Measurements from ENCODE around the gene DNAJC3.

Gene DNAJC3, protein sequence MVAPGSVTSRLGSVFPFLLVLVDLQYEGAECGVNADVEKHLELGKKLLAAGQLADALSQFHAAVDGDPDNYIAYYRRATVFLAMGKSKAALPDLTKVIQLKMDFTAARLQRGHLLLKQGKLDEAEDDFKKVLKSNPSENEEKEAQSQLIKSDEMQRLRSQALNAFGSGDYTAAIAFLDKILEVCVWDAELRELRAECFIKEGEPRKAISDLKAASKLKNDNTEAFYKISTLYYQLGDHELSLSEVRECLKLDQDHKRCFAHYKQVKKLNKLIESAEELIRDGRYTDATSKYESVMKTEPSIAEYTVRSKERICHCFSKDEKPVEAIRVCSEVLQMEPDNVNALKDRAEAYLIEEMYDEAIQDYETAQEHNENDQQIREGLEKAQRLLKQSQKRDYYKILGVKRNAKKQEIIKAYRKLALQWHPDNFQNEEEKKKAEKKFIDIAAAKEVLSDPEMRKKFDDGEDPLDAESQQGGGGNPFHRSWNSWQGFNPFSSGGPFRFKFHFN

DNA sequence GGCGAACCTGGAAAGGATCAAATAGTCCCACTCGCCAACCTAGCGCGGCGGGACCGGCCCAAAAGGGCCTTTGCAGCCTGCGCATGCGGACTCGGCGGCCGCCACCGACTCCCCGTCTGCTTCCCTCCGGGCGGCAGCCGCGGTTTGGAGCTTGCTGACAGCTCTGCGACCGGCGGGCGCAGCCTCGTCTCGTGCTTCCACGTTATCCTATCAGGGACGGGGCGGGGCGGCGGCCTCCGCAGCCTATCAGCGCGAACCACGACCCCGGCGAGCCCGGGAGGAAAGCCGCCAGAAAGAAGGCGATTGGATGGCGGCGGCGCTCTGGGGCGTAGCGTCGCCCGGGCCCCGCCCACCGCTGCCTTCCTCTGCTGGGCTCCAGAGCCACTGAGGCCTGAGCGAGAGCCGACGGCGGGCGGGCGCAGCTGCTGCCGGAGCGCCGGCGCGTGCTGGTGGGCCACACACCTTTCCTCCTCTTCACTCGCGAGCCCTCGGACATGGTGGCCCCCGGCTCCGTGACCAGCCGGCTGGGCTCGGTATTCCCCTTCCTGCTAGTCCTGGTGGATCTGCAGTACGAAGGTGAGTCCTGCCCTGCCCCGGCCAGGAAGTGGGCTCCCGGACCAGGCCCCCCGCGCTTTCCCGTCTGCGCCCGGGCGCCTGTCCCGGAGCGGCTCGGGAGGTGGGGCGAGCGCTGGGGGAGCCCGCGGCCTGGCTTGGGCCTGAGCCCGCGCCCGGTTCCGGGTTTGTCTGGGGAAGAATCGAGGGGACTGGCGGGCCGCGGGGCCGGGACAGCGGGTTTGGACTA lies at the start of gene DNAJC3:
Gene DNAJC3, plus strand, starts transcription at position 378 of the 802 bp plus-strand sequence. Its CDS starts 117 bp downstream, at position 495.
- Mint-ChIP-seq H3K4me3 (peak within 1 kb of the TSS; percentile 94), H3K9me3 (ENCODE audit: low read depth) (peaks cover 11% of the 10 kb centered on the region), H3K4me1 (ENCODE audit: low read depth) (peaks cover 63% of the 10 kb centered on the region), H3K36me3 (peaks cover 19% of the 10 kb centered on the region), H3K27me3 (no peaks in the 10 kb centered on the region), H3K27ac (peak within 1 kb of the TSS; percentile 91)

DNA sequence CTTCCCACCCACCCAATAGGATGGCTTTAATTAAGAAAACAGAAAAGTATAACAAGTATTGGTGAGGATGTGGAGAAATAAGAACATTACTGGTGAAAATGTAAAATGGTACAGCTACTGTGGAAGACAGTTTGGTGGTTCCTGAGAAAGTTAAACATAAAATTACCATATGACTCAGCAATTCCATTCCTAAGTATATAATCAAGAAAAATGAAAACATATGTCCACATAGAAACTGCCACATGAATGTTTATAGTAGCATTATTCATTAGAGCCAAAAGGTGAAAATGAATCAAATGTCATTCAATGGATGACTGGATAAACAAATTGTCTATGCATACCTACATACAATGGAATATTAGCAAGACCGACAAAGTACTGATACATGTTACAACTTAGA lies 49.3 kb upstream of the DNAJC3 start:
- Mint-ChIP-seq H3K4me1 (ENCODE audit: low read depth) (no peaks in the 10 kb centered on the region), H3K27me3 (peaks cover 14% of the 10 kb centered on the region), H3K36me3 (no peaks in the 10 kb centered on the region), H3K27ac (no peak overlapping the region), H3K9me3 (ENCODE audit: low read depth) (no peaks in the 10 kb centered on the region), H3K4me3 (no peak overlapping the region)

DNA sequence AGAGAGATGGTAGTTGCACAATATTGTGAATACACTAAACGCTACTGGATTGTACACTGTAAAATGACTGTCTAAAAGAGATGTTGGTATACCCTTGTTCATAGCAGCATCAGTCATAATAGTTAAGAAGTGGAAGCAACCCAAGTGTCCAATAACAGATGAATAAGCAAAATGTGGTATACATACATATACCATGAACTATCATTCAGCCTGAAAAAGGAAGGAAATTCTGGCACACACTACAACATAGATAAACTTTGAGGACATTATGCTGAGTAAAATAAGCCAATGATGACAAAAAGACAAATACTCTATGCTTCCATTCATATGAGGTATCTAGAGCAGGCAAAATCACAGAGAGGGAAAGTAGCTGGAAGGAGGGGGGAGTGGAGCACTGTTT lies 48.5 kb upstream of the DNAJC3 start:
- Mint-ChIP-seq H3K27me3 (peaks cover 14% of the 10 kb centered on the region), H3K36me3 (no peaks in the 10 kb centered on the region), H3K9me3 (ENCODE audit: low read depth) (no peaks in the 10 kb centered on the region), H3K4me1 (ENCODE audit: low read depth) (no peaks in the 10 kb centered on the region), H3K4me3 (no peak overlapping the region), H3K27ac (no peak overlapping the region)

DNA sequence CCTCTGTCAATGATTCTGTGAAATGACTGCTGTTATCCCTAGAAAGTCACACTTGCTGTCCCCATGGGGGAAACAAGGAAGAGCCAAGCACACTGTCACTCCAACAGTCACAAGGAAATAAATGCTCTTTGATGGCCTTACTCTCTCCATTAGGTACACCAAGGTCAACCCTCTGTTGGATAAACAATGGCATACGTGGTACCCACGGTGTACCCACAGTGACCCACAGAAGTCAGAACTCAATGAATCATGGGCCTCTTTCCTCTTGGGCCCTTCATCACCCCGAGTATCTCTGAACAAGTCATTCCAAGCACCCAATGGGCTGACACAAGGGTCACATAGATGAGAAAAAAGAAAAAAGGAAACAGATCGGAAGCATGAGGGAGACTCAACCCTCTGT lies 47.9 kb upstream of the DNAJC3 start:
- Mint-ChIP-seq H3K27me3 (peaks cover 15% of the 10 kb centered on the region), H3K4me1 (ENCODE audit: low read depth) (no peaks in the 10 kb centered on the region), H3K27ac (no peak overlapping the region), H3K36me3 (no peaks in the 10 kb centered on the region), H3K4me3 (no peak overlapping the region), H3K9me3 (ENCODE audit: low read depth) (no peaks in the 10 kb centered on the region)

DNA sequence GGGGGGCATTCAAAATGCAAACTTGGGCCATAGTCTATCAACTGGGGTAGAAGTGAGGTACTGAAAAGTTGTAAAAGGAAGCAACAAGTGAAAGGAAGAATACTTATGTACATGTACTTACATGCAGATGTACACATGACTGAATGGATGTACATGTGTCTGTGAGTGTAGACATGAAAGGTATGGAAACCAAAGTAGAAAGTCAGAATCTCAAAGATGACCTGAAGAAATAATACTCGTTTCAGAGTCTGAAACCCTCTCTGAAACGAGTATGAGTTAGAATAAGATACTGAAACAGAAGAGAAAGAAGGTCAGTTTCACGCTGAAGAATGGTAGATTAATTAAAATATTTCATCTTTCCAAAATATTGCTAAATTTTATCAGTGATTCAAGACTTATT lies 46.3 kb upstream of the DNAJC3 start:
- no peaks in the 10 kb centered on the region for H3K36me3 Mint-ChIP-seq
- no peak overlapping the region for H3K4me3 Mint-ChIP-seq
- no peak overlapping the region for H3K27ac Mint-ChIP-seq
- peaks cover under 1% of the 10 kb centered on the region for H3K4me1 Mint-ChIP-seq (ENCODE audit: low read depth)
- H3K9me3 Mint-ChIP-seq (ENCODE audit: low read depth), result no peaks in the 10 kb centered on the region
- H3K27me3 Mint-ChIP-seq, result peaks cover 12% of the 10 kb centered on the region

DNA sequence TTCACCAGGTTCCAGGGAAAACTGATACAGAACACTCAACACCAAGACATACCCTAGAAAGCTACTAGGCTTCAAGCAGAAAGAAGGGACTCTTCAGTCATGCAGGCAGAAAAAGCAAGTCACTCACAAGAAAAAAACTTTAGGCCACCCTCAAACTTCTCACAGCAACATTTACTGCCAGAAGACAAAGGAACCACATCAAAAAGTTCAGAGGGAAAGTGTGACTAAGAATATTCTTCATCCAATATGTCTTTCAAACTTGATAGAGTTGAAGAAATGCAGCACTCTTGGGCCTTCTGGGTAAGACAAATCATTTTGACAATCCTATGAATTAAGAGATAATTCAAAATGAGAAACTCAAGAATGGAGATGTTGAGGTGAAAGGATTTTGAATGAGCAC lies 40.1 kb upstream of the DNAJC3 start:
- Mint-ChIP-seq H3K27me3 (peaks cover 11% of the 10 kb centered on the region), H3K4me3 (no peak overlapping the region), H3K27ac (no peak overlapping the region), H3K4me1 (ENCODE audit: low read depth) (peaks cover 11% of the 10 kb centered on the region), H3K36me3 (no peaks in the 10 kb centered on the region), H3K9me3 (ENCODE audit: low read depth) (no peaks in the 10 kb centered on the region)

DNA sequence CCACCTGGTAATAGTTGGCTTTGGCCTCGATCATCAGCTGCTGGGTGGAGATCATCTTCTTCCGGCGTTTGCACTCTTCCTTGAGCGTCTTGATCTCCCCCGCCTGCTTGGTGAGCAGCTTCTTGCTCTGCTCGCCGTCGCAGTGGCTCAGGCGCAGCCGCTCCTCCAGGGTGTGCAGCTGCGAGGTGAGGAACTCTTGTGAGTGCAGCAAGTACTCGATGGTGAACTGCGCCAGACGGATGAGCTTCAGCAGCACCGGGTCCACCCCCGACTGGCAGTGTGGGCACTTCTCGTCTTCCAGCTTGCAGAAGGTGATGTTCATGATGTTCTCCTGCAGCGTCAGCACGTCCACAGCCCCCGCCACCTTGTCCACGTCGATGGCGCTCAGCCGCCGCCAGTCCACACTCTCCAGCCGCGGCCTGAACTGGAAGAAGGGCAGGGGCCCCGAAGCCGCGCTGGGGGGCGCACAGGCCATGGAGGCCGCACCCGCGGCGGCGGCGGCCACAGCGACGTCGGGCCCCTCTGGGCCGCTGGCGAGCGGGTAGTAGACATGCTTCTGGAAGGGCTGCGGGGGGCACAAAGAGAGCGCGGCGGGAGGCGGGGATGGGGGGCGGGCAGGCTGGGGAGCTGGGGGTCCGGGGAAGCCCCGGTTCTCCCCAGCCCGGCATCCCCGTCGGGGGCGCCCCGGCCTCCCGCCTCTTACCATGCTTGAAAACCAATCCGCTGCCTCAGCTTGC lies 35.5 kb upstream of the DNAJC3 start:
- Mint-ChIP-seq H3K27me3 (peaks cover 21% of the 10 kb centered on the region), H3K4me3 (no peak overlapping the region), H3K36me3 (no peaks in the 10 kb centered on the region), H3K4me1 (ENCODE audit: low read depth) (peaks cover 18% of the 10 kb centered on the region), H3K9me3 (ENCODE audit: low read depth) (no peaks in the 10 kb centered on the region), H3K27ac (no peak overlapping the region)

DNA sequence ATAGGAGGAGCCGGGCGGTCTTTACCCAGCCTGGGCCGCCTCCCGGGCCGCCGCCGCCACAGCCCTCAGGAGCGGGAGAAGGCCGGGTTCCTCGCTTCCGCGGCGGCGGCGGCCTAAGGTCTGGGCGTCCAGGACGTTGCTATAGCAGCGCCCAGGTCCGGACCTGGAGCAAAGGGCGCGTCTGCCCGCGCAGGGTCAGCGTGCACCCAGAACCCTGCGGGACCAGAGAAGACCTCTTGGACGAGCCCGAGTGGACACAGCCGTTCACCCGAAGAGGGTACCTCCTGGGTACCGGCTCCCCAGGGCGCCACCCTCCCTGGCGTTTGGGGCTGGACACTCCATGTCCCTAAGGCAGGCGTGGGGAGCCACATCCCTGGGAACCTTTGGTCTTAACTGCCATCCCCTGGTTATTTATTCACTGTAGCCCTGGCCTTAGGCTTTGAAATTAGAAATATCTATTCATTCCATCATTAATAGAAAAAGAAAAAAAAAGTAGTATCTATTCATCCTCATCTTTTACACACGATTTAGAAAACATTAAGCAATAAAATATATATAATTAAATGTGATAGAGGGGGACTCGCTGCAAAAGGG lies 34.8 kb upstream of the DNAJC3 start:
- H3K27ac Mint-ChIP-seq, result no peak overlapping the region
- no peaks in the 10 kb centered on the region for H3K36me3 Mint-ChIP-seq
- no peaks in the 10 kb centered on the region for H3K9me3 Mint-ChIP-seq (ENCODE audit: low read depth)
- H3K27me3 Mint-ChIP-seq, result peaks cover 21% of the 10 kb centered on the region
- peaks cover 11% of the 10 kb centered on the region for H3K4me1 Mint-ChIP-seq (ENCODE audit: low read depth)
- no peak overlapping the region for H3K4me3 Mint-ChIP-seq

DNA sequence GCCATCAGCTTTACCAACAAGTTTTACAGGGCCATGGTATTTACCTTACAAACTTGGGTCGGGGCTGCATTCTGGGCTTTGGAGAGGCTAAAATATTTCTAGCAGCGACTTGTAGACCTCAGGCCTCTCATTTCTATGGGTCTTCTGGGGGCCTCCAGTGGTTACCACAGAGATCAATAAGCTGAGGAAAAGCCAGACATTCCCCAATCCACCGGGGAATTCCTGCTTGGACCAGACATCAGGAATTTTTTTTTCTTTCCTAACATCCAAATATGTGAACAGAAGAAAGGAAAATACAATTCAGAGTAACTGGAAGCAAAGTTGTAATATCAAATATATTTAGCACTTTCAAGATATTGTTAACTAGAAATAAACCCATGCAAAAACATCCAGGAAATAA lies 33.9 kb upstream of the DNAJC3 start:
- Mint-ChIP-seq H3K4me3 (peak overlapping the region; percentile 60), H3K27me3 (peaks cover 21% of the 10 kb centered on the region), H3K9me3 (ENCODE audit: low read depth) (no peaks in the 10 kb centered on the region)

DNA sequence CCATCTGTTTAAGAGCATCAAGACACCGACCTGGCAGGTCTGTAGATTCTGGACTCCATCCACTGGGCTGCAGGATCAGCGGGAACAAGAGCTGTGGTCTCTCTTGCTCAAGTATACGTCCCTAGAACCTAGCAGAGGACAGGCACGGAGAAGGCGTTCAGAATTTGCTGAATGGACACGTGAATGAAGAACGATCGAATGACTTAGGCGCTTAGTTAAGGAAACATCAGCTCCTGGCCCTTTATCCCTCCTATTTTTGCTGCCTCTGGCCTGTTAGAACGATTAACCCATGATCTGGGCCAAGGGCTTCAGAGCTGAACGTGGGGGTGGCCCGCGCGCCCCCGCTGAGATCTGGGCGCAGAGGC lies 33.4 kb upstream of the DNAJC3 start:
- no peak overlapping the region for H3K27ac Mint-ChIP-seq
- peaks cover 21% of the 10 kb centered on the region for H3K27me3 Mint-ChIP-seq
- H3K36me3 Mint-ChIP-seq, result no peaks in the 10 kb centered on the region
- H3K4me1 Mint-ChIP-seq (ENCODE audit: low read depth), result peaks cover 9% of the 10 kb centered on the region
- peak overlapping the region; percentile 60 for H3K4me3 Mint-ChIP-seq
- no peaks in the 10 kb centered on the region for H3K9me3 Mint-ChIP-seq (ENCODE audit: low read depth)

More for the DNA sequence above, 33.9 kb upstream of the DNAJC3 start:
- Mint-ChIP-seq H3K27ac (no peak overlapping the region), H3K36me3 (no peaks in the 10 kb centered on the region), H3K4me1 (ENCODE audit: low read depth) (peaks cover 9% of the 10 kb centered on the region)

DNA sequence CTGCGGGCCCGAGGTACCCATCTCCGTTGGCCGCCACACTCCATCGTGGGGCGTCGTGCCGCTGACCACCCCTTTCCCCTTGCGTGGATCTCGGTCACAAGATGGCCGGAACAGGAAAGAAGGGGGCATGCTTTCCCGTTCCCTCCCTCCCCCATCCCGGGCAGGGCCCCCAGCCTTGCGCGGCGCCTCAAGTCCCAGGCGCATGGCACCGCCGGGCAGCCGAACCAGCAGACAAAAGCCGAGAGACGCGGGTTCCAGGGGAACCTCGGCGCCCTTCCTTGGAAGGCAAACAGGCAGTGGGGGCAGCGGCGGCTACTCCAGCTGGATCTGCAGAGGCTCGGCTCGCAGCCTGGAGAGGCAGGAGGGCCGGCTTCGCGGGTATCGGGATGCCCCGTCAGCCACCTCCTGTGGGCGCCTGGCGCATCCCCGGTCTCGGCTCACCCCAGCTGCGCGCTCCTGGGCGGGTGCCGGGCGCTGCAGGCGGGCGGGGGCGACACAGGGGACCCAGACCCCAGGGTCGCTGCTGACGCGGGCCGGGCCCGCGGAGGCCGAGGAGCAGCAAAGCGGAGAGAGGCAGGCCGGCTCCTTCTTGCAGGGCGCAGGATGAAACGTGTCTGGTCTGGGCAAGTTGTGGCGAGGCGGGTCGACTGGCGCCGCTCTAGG lies 32.9 kb upstream of the DNAJC3 start:
- H3K36me3 Mint-ChIP-seq, result no peaks in the 10 kb centered on the region
- peaks cover 9% of the 10 kb centered on the region for H3K4me1 Mint-ChIP-seq (ENCODE audit: low read depth)
- no peaks in the 10 kb centered on the region for H3K9me3 Mint-ChIP-seq (ENCODE audit: low read depth)
- H3K27me3 Mint-ChIP-seq, result peaks cover 19% of the 10 kb centered on the region
- H3K4me3 Mint-ChIP-seq, result peak overlapping the region; percentile 60
- no peak overlapping the region for H3K27ac Mint-ChIP-seq

DNA sequence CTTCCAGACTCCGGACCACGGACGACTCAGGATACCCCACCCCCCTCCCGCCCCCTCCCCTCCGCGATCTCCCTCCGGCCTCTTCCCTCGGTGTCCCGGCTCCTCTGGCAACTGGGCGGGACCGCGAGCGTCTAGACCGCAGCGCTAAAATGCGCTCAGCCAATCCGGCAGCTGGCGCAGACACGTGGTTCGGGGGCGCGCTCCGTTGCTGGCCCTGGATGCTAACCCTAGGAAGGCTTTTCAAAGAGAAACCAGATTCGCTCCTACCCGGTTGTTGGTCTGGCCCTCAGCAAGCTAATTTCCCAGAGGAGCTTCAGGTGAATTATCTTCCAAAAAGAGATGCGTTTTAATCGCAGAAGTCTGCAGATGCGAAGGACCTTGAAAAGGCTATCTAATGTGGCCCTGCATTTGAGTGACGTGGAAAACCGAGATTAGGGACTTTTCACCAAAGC lies 32.3 kb upstream of the DNAJC3 start, which contains the start of gene DZIP1:
Gene DZIP1, minus strand, starts transcription at position 106 of the 452 bp plus-strand sequence. CDS start 2,677 bp downstream, outside the sequence.
- Mint-ChIP-seq H3K4me1 (ENCODE audit: low read depth) (peaks cover 9% of the 10 kb centered on the region), H3K27ac (no peak within 1 kb of the TSS), H3K4me3 (peak within 1 kb of the TSS; percentile 70), H3K9me3 (ENCODE audit: low read depth) (no peaks in the 10 kb centered on the region), H3K36me3 (no peaks in the 10 kb centered on the region), H3K27me3 (peaks cover 19% of the 10 kb centered on the region)

DNA sequence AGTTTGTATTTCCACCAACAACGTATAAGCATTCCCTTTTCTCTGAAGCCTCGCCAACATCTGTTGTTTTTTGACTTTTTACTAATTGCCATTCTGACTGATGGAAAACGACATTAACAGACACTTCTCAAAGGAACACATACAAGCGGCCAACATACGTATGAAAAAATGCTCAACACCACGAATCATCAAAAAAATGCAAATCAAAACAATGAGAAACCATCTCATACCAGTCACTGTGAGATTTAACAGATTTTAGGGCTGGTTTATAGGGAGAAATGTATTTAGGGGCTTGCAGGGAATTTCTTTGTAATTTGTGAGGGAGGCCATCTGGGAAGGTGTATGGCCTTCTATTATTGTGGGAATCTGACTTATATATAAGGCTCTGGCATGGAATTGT lies 29.6 kb upstream of the DNAJC3 start:
- Mint-ChIP-seq H3K27ac (no peak overlapping the region), H3K27me3 (peaks cover 15% of the 10 kb centered on the region)

DNA sequence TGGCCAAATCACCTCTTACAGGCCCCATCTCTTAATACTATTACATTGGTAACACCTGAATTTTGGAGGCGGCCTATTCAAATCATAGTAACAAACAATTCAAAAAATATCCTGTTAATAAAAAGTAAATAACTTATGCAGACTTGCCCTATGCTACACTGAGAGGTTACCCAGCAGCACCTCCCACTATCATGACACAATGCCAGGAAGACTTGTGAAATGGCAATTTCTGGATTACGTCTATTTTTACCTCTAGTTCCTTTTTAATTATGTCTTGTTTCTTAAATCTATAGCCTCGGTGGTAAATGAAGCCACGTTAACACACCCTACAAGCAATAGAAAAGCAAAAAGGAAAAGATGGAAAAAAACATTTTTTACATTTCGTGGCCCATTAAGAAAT lies 26.2 kb upstream of the DNAJC3 start:
- Mint-ChIP-seq H3K9me3 (ENCODE audit: low read depth) (no peaks in the 10 kb centered on the region), H3K27me3 (peaks cover 3% of the 10 kb centered on the region), H3K4me1 (ENCODE audit: low read depth) (no peaks in the 10 kb centered on the region), H3K27ac (no peak overlapping the region), H3K36me3 (no peaks in the 10 kb centered on the region), H3K4me3 (no peak overlapping the region)

More for the DNA sequence above, 29.6 kb upstream of the DNAJC3 start:
- Mint-ChIP-seq H3K36me3 (no peaks in the 10 kb centered on the region), H3K9me3 (ENCODE audit: low read depth) (no peaks in the 10 kb centered on the region), H3K4me1 (ENCODE audit: low read depth) (peaks cover 9% of the 10 kb centered on the region), H3K4me3 (no peak overlapping the region)

Measured in activated naive CD8-positive, alpha-beta T cell (primary cell).